Measurements from ENCODE around the gene ELOVL4.

ELOVL4 gene

GRCh38 chr6:79949233-79949632 lies 1.9 kb upstream of the ELOVL4 start:
- TF ChIP-seq, protein P1, sequence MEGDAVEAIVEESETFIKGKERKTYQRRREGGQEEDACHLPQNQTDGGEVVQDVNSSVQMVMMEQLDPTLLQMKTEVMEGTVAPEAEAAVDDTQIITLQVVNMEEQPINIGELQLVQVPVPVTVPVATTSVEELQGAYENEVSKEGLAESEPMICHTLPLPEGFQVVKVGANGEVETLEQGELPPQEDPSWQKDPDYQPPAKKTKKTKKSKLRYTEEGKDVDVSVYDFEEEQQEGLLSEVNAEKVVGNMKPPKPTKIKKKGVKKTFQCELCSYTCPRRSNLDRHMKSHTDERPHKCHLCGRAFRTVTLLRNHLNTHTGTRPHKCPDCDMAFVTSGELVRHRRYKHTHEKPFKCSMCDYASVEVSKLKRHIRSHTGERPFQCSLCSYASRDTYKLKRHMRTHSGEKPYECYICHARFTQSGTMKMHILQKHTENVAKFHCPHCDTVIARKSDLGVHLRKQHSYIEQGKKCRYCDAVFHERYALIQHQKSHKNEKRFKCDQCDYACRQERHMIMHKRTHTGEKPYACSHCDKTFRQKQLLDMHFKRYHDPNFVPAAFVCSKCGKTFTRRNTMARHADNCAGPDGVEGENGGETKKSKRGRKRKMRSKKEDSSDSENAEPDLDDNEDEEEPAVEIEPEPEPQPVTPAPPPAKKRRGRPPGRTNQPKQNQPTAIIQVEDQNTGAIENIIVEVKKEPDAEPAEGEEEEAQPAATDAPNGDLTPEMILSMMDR (IDR thresholded peaks at IDR 0.05; ENCODE audit: extremely low read depth, insufficient read depth, missing control alignments): no peak
- in situ Hi-C loops (cut with MboI; ENCODE audit: low pct_unique_long_range_greater_than_20kb, low sequenced_read_pairs, unreplicated experiment): no loop called here
- DNase-seq (ENCODE audit: low spot score): peak; percentile 23

GRCh38 chr6:79946272-79947190 lies 822 bp downstream of the ELOVL4 start:
- peak; percentile 29 for DNase-seq (ENCODE audit: low spot score)
- TF ChIP-seq, protein P1 (IDR thresholded peaks at IDR 0.05; ENCODE audit: extremely low read depth, insufficient read depth, missing control alignments): peak; percentile 41
- in situ Hi-C loops (cut with MboI; ENCODE audit: low pct_unique_long_range_greater_than_20kb, low sequenced_read_pairs, unreplicated experiment): no loop called here

- DNase-seq (ENCODE audit: low spot score): no peak
- TF ChIP-seq, protein P1 (IDR thresholded peaks at IDR 0.05; ENCODE audit: extremely low read depth, insufficient read depth, missing control alignments): no peak
- in situ Hi-C loops (cut with MboI; ENCODE audit: low pct_unique_long_range_greater_than_20kb, low sequenced_read_pairs, unreplicated experiment): no loop called here
Observed at GRCh38 chr6:79943133-79943532, 4.2 kb downstream of the ELOVL4 start.

- in situ Hi-C loops (cut with MboI; ENCODE audit: low pct_unique_long_range_greater_than_20kb, low sequenced_read_pairs, unreplicated experiment): no loop called here
- TF ChIP-seq, protein P1 (IDR thresholded peaks at IDR 0.05; ENCODE audit: extremely low read depth, insufficient read depth, missing control alignments): no peak
- no peak for DNase-seq (ENCODE audit: low spot score)
Observed at GRCh38 chr6:79941489-79942151, 5.7 kb downstream of the ELOVL4 start.

DNA sequence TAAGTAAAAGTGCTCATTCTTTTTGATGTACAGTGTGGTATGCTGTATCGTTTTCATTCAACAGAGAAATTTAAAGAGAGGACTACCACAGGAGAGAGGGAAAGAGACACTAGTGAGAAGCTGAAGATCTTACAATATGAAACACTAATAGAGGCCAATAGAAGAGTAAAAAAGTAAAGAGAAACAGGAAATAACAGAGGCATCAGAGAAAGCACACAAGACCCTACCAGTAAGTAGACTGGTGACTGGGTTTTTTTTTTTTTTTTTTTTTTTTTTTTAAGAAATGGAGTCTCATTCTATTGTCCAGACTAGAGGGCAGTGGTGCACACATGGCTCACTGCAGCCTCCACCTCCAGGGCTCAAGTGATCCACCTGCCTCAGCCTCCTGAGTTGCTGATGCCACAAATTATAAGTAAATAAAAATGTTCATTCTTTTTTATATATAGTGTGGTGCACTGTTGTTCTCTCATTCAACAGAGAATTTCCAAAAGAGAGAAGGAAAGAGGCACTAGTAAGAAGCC lies 18.8 kb downstream of the ELOVL4 start:
- no peak for DNase-seq (ENCODE audit: low spot score)
- in situ Hi-C loops (cut with MboI; ENCODE audit: low pct_unique_long_range_greater_than_20kb, low sequenced_read_pairs, unreplicated experiment): no loop called here

DNA sequence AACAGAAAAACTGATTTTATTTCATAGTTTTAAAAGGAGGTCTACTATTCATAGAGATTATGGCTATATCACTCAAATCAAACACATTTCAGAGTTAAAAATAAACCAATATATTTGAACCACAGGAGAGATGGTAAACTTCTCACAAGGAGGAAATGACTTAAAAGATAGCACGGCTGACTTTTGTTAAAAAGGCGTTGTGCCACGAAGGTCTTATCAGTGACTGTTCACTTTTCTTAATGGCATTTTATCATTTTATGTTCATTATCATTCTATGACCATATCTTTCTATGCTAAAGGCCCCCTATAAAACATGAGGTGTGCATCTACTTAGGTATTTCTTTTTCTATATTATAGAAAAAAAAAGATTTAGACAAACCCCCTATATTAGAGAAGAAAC lies 19.6 kb downstream of the ELOVL4 start:
- no peak for DNase-seq (ENCODE audit: low spot score)
- in situ Hi-C loops (cut with MboI; ENCODE audit: low pct_unique_long_range_greater_than_20kb, low sequenced_read_pairs, unreplicated experiment): no loop called here
- TF ChIP-seq, protein P1 (IDR thresholded peaks at IDR 0.05; ENCODE audit: extremely low read depth, insufficient read depth, missing control alignments): no peak

More for the DNA sequence above, 18.8 kb downstream of the ELOVL4 start:
- TF ChIP-seq, protein P1 (IDR thresholded peaks at IDR 0.05; ENCODE audit: extremely low read depth, insufficient read depth, missing control alignments): no peak
